ENCODE measurements around the gene GTF3C5.
"Not testable (repeated sequence)": the region's sequence is repeated elsewhere in the genome, so short reads cannot be mapped to it uniquely, and the experiment has no call there.

GTF3C5 gene

DNA sequence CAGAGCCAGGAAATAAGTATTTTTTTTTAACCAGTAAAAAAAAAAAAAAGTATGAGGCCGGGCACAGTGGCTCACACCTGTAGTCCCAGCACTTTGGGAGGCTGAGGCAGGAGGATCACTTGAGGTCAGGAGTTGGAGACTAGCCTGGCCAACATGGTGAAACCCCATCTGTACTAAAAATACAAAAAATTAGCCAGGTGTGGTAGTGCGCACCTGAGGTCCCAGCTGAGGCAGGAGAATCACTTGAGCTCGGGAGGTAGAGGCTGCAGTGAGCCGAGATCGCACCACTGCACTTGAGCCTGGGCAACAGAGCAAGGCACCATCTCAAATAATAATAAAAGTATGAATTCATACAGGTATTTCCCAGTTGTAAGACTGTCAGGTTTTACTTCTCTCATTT lies 41.4 kb downstream of the GTF3C5 start:
- not testable (repeated sequence) for DNase-seq

DNA sequence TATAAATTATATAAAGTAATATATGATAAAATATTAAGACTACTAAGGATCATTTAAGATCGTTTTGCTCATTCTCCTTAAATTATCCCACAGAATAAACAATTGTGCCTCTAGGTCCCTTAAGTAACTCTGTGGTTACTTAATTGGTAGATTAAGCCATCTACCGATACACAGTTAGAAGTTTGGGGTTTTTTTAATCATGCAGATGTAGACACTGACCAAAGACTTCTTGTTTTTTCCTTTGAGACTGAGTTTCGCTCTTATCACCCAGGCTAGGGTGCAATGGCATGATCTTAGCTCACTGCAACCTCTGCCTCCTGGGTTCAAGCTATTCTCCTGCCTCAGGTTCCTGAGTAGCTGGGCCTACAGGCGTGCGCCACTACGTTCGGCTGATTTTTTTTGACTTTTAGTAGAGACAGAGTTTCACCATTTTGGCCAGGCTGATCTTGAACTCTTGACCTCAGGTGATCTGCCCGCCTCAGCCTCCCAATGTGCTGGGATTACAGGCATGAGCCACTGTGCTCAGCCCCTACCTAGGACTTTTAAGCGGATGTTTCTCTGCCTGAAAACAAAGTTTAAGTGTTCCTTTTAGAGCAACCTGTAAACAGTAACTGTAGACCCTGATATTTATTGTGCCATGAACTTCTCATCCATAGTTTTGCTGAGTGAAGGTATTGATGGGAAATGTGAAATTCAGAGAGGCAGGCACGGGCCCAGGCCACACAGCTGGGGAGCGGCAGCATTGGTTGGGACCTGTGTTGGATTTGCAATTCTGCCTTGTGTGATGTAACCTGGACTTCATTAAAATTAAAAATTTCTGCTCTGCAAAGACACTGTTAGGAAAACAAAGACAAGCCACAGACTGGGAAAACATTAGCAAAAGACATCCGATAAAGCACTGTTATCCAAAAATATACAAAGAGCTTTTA lies 42.6 kb downstream of the GTF3C5 start:
- no peak for DNase-seq

DNA sequence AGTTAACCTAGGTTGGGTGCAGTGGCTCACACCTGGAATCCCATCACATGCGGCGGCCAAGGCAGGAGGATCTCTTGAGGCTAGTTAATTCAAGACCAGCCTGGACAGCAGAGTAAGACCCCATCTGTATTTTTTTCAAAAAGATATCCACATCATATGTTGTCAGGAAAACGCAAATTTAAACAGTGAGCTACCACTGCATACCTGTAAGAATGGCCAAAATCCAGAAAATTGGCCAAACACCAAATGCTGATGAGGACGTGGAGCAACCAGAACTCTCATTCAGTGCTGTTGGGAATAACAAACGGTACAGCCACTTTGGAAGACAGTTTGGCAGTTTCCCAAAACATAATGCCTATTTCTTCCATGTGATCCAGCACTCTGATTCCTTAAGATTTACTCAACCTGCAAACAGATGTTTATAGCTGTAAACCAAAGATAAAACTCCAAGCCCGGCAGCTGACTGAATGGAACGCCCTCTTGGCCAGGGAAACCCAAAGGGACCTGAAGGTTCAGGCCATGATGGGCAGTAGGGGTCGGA lies 43.4 kb downstream of the GTF3C5 start:
- no peak for DNase-seq

DNA sequence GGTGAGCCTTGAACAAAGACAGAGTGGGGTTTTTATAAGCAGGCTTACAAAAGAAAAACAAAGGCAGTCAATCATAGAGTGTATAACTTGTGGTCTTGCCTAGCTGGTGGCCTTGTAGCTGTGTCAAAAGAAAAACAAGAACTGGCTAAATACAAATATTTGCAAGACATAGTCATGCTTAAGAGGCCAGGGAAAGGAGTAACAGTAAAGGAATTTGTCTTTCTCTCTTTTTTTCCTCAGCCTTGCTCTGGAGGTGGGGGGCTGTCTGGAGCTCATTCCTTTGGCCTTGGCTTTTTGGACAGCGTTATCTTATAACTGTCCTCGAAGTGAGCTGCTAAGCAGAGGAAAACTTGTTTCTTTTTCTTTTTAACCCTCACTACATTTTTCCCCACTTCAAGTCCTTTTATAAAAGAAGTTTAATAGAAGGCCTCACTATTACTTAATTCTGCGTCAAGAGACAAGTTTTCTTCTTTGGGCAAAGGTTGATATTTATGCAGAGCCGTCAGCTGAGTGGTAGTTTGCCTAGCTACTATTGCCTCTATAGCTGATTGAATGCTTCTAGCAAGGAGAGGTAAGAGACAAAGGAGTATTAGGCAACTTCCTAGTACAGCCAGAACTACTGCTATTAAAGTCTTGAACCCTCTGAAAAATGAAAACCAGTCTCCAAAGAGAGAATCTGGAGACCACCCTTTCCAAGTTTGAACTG lies 45.3 kb downstream of the GTF3C5 start:
- no peak for DNase-seq

DNA sequence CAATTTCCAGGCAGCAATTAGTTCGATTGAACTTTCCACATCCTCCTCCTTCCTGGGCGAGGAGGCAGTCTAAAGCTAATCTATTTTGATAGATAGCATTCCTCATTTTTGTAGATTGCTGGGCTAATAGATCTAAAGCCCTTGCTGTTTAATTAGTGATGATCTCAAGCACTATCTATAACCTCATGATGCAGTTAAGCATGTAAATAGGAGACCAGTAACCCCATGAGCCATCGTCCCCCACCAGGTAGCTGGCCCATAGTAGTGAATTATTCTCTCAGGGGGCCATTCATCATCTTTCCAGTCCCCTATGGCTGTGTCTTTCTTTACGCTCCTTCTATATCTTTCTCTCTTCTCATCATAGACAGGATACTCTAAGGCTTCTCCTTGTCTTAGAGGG lies 45.9 kb downstream of the GTF3C5 start:
- DNase-seq, result no peak

DNA sequence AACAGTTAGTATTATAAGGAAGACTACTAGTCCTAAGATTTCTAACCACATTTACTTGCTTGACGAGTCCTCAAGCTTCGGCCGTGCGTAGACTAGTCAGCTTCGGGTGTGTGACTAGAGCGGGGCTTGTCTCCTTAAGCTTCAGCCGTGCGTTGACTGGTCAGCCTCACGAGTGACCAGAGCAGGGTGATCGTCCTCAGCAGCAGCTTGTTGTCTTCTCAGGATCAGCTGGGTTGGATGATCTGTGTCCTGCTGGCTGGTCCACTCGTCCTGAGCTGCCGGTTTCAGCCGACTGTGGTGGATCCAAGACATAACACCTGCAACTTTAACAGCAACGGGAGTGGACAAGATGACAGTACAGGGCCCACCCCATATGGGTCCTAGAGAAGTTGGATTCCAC lies 47.7 kb downstream of the GTF3C5 start:
- DNase-seq, result no peak

DNA sequence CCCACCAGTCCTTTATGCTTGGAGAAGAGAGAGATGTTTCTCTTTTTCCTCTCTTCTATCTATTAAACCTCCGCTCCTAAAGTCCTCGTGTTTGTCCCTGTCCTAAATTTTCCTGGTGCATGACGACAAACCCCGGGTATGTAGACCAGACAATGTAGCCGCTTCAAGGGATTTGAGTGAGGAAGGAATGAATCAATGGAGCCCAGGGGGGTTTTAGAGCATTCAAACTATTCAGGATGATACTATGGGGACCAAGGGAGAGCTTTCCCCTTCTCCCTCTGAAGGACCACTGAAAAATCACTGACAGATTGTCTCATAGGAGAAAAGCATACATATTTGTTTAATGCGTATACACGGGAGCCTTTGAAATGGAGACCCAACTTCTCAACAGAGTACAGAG lies 49.4 kb downstream of the GTF3C5 start:
- no peak for DNase-seq

DNA sequence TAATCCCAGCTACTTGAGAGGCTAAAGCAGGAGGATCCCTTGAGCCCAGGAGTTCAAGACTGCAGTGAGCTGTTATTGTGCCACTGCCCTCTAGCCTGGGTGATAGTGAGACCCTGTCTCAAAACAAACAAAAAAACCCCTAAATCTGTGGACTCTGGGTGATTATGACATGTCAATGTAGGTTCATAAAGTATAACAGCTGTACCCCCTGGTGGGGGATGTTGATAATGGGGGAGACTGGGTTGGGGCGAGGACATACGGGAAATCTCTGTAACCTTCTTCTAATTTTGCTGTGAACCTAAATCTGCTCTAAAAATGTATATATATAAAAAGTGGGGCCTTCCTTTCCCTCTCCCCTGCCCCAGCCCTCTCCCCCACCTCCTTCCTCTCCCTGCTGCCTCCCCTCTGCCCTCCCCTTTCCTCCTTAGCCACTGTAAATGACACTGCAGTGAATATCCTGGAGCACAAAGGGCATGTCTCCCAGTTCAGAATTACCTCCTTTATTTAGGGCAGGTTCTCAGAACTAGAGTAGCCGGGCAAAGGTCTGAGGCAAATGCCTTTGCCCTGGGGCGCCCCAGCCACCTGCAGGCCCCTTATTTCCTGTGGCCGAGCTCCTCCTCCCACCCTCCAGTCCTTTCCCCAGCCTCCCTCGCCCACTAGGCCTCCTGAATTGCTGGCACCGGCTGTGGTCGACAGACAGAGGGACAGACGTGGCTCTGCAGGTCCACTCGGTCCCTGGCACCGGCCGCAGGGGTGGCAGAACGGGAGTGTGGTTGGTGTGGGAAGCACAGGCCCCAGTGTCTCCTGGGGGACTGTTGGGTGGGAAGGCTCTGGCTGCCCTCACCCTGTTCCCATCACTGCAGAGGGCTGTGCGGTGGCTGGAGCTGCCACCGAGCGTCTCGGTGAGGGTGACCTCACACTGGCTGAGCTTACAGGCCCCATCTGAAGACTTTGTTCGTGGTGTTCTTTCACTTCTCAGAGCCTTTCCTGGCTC lies 50.3 kb downstream of the GTF3C5 start:
- not testable (repeated sequence) for DNase-seq

DNA sequence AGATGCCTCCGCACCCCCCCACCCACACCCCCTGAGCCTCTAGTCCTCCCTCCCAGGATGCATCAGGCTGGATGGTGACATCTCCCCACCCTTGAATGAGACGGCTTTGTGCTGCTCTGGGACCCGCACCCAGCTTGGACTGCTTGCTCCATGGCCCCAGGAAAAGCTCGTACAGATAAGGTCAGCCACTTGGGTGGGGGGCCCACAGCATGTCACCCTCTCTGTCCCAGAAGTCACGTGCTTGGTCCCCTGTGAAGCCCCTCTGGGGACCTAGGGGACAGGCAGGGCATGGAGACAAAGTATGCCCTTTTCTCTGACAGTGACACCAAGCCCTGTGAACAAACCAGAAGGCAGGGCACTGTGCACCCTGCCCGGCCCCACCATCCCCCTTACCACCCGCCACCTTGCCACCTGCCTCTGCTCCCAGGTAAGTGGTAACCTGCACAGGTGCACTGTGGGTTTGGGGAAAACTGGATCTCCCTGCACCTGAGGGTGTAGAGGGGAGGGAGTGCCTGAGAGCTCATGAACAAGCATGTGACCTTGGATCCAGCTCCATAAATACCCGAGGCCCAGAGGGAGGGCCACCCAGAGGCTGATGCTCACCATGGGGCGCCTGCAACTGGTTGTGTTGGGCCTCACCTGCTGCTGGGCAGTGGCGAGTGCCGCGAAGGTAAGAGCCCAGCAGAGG lies 51.3 kb downstream of the GTF3C5 start:
- DNase-seq, result not testable (repeated sequence)

DNA sequence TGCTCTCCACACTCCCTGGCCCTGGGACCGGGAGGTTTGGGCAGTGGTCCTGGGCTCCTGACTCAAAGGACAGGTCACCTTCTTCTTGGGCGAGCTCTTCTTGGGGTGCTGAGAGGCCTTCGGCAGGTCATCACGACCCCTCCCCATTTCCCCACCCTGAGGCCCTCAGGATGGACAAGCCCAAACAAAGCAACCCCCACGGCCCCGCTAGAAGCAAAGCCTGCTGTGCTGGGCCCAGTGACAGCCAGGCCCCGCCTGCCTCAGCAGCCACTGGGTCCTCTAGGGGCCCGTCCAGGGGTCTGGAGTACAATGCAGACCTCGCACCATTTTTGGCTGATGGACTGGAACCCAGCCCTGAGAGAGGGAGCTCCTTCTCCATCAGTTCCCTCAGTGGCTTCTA lies 52.9 kb downstream of the GTF3C5 start:
- not testable (repeated sequence) for DNase-seq

DNA sequence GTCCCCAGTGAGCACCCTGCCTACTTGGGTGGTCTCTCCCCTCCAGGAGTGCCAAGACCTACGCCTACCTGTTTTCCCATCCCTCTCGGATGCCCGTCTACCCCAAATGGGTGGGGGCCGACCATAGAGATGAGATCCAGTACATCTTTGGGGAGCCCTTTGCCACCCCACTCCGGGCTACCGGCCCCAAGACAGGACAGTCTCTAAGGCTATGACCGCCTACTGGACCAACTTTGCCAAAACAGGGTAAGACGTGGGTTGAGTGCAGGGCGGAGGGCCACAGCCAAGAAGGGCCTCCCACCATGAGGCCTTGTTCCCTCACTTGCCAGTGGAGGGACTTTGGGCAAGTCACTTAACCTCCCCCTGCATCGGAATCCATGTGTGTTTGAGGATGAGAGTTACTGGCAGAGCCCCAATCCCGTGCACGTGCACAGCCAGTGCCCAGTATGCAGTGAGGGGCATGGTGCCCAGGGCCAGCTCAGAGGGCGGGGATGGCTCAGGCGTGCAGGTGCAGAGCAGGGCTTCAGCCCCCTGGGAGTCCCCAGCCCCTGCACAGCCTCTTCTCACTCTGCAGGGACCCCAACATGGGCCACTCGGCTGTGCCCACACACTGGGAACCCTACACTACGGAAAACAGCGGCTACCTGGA lies 55.5 kb downstream of the GTF3C5 start:
- not testable (repeated sequence) for DNase-seq

DNA sequence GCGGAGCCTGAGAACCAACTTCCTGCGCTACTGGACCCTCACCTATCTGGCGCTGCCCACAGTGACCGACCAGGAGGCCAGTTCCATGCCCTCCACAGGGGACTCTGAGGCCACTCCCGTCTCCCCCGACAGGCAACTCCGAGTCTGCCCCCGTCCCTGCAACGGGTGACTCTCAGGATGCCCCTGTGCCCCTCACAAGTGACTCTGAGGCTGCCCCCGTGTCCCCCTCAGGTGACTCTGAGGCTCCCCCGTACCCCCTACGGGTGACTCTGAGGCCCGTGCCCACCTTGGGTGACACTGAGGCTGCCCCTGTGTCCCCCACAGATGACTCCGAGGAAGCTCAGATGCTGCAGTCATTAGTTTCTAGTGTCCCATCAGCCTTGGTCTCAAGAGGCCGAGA lies 56.1 kb downstream of the GTF3C5 start:
- DNase-seq, result no peak

DNA sequence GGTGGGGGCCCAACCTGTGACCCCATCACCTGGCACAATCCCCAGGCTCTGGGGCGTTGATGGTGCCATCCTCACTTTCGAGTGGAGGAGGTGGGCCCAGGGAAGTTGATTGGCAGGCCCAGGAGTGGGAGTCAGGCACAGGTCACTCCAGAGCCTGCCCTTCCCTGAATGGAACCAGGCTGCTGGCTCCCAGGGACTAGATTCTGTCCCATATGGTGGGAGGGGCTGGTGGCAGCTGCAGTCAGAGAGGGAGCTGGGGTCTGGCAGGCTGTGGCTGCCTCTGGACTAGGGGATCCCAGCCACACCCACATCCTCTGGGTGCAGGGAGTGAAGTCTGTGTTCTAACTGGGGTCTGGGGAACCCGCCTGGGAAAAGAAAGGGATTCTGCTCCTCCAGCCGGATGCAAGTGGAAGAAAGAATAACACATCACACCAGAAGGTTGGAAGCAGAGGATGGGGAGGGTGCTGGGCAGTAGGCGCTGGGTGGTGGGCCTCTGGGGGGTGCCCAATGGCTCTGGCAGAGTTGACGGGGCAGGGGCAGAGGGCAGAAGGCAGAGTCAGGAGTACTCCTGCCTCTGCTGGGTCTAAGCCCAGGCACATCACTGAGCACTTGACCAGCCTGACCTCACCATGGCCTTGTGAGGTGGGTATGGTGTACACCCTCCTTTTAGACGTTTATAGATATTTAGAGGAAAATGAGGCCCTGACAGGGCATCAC lies 56.8 kb downstream of the GTF3C5 start:
- no peak for DNase-seq

DNA sequence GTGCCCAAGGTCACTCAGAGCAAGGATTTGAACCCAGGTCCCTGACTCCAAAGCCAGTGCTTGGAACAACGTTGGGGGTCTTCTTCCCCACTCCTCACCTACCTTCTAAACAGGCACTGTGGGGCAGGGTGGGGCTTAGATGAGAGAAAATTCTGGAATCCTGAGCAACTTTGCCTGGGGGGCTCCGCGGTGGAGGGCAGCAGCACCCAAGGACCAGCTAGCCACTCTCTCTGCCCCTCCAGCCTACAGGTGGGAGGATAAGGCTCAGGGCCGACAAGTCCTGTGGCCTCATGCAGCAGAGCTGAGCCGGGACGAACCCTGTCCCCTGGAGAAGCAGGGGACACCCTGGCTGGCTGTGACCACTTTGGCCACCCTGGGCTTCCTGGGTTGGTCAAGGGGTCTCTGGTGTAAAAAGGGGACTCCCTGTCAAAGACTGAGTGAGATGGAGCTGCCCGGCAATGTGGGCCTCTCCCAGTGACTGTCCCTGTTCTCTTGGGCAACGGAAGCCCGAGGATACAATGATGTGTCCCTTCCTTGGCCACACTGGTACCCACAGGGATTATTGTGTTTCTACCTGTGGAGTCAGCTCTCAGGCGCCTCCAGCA lies 57.5 kb downstream of the GTF3C5 start:
- no peak for DNase-seq

DNA sequence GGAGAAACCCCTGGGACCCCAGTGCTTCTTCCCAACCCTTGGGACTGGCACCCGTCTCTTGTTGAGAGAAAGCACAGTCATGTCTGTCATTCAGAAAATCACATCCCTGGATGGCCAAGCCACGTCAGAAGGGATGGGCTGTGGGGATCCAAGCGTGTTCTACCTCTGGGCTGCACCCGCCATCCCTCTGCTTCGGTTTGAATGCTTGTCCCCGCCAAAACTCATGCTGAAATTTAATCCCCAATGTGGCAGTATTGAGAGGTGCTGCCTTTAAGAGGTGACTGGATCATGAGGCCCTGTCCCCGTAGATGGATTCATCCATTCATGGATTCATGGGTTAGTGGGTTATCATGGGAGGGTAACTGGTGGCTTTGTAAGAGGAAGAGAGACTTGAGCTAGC lies 58.0 kb downstream of the GTF3C5 start:
- DNase-seq, result no peak

DNA sequence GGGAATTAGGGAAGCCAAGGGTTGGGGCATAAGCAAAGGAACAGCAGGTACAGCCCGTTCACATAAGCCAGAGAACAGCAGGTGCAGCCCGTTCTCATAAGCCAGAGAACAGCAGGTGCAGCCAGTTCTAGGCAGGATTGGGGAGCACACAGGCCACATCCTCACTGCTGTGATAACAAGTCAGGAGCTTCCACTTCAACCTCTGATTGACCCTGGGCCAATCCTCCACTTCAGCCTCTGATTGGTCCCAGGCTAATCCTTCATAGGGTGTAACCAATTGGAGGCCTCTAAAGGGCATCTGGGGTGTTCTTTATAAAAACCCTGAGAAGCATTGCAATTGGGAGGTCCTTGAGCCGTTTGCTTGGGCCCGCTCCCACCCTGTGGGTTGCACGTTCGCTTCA lies 58.5 kb downstream of the GTF3C5 start:
- DNase-seq, result no peak

DNA sequence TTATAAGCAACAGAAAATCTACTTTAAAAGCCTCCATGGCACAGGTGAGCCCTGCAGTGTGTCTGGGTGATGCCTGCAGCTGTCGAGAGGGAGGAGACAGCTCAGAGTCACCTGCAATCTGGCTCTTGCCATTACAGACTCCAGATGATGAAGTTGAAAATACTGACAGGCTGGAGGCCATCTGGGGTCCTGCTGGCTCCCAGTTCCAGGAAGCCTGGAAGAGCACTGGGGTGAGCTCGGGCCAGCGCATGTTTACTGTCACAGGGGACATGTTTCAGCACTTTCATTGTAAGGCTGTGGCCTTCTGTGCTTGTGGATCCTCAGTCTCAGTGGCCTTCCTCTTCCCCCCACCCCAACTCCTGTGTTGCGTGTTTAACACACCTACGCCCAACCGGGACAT lies 59.4 kb downstream of the GTF3C5 start:
- no peak for DNase-seq

DNA sequence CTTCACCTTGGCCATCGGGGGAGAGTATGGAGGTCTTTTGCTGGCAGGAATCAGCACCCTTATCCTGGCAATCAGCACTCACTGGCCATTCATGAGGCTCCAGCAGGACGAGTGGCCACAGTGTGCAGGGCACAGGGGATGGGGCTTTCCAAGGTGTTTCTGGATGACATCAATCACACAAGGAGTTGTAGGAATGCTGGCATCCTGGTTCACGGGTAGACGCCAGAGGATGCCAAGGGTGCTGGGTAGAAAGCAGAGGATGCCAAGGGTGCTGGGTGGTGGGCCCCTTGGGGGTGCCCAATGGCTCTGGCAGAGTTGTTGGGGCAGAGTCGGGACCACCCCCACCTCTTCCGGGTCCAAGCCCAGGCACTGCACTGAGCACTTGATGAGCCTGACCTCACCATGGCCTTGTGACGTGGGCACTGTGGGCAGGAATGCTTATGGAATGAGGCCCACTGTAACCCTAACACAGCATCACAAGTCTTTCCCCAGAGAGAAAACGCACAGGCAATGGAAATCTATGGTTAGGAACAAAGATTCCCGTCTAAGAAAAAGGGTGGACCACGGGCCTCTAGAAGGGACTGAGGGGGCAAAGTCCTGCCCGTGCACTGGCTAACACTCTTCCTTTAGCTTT lies 60.1 kb downstream of the GTF3C5 start:
- no peak for DNase-seq

DNA sequence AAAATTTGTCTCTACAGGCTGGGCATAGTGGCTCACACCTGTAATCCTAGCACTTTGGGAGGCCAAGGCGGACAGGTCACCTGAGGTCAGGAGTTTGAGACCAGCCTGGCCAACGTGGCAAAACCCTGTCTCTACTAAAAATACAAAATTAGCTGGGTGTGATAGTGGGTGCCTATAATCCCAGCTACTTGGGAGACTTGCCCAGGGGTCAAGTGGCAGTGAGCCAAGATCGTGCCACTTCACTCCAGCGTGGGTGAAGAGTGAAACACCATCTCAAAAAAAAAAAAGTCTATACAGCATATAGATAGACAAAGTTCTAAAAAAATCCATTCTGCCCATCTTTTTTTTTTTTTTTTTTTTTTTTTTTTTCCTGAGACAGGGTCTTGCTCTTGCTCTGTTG lies 63.6 kb downstream of the GTF3C5 start:
- DNase-seq, result not testable (repeated sequence)

DNA sequence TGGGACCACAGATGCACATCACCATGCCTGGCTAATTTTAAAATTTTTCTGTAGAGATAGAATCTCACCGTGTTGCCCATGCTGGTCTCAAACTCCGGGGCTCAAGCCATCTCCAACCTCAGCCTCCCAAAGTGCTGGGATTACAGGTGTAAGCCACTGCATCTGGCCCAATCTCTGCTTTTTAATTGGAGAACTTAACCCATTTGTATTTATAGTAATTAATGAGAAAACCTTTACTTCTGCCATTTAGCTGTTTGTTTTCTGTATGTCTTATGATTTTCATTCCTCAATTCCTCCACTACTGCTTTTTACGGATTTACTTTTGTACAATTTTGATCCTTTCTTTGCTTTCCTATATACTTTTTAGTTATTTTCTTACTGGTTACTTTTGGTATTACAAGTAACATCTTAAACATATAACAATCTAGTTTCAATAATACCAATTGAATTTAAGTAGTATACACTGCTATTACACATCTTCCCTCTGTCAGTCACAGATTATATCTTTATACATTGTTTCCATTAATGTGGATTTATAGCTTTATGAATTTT lies 64.1 kb downstream of the GTF3C5 start:
- no peak for DNase-seq
